Sigmoid colon (tissue), 3 donors: ENCODE data around the gene DPP6.
"Not testable (repeated sequence)": the region's sequence is repeated elsewhere in the genome, so short reads cannot be mapped to it uniquely, and the experiment has no call there.

ENCODE experiments used
- POLR2A ChIP-seq, 2 donors: fragments of 450-650 bp; IDR thresholded peaks; one replicate each; pipeline ENCODE4 v1.6.1; 2016; ENCODE audit warnings: antibody characterized with exemption in 2 of 2, mild to moderate bottlenecking in 2 of 2, moderate library complexity in 2 of 2
- TF ChIP-seq, protein P1 (sequence below), 4 experiments: fragments of 450-650 bp in 3 of 4; fragments of 200-600 bp in 1 of 4; IDR thresholded peaks; one replicate each; pipeline ENCODE4 v1.5.1; 2016 to 2019; ENCODE audit warnings: antibody characterized with exemption in 4 of 4, mild to moderate bottlenecking in 3 of 4, moderate library complexity in 2 of 4

DNA sequence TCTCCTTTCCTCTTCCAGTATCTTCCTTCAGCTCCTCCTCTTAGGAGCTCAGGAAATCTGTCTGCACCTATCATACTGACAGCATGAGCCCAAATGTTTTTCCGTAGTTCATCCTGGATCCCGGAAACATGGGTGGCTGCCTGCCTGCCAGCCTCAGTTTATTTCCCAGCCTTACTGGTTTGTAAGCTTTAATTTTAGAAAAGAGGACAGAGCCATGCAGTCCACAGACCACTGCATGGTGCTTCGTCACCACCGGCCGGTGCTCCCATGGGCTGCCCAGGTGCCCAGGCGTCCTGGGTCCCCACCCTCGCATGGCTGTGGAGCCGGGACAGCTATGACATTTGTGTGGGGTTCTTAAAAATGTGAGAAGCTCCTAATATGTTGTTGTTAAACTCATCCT, 24.4 kb upstream of the DPP6 start:
- TF ChIP-seq, protein P1, sequence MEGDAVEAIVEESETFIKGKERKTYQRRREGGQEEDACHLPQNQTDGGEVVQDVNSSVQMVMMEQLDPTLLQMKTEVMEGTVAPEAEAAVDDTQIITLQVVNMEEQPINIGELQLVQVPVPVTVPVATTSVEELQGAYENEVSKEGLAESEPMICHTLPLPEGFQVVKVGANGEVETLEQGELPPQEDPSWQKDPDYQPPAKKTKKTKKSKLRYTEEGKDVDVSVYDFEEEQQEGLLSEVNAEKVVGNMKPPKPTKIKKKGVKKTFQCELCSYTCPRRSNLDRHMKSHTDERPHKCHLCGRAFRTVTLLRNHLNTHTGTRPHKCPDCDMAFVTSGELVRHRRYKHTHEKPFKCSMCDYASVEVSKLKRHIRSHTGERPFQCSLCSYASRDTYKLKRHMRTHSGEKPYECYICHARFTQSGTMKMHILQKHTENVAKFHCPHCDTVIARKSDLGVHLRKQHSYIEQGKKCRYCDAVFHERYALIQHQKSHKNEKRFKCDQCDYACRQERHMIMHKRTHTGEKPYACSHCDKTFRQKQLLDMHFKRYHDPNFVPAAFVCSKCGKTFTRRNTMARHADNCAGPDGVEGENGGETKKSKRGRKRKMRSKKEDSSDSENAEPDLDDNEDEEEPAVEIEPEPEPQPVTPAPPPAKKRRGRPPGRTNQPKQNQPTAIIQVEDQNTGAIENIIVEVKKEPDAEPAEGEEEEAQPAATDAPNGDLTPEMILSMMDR (IDR thresholded peaks at IDR 0.05) = not testable (repeated sequence)
- TF ChIP-seq POLR2A (IDR thresholded peaks at IDR 0.05) = not testable (repeated sequence)
